Gastroesophageal sphincter (tissue), 3 donors: ENCODE results near the gene SPACA5.
"Not testable (repeated sequence)": the region's sequence is repeated elsewhere in the genome, so short reads cannot be mapped to it uniquely, and the experiment has no call there.

Experiments used
- EP300 ChIP-seq: sonication (generic); formaldehyde crosslinking; IDR thresholded peaks from one replicate; pipeline ENCODE4 v1.6.1; 2017; ENCODE audit warnings: antibody characterized with exemption, mild to moderate bottlenecking
- POLR2AphosphoS5 ChIP-seq: sonication (generic); formaldehyde crosslinking; IDR thresholded peaks from one replicate; pipeline ENCODE4 v1.6.1; 2017; ENCODE audit warnings: antibody characterized with exemption
- TF ChIP-seq, protein P1 (sequence below), 4 experiments: fragments of 200-600 bp in 2 of 4; fragments of 450-650 bp in 2 of 4; sonication (generic) in 1 of 4; IDR thresholded peaks; one replicate each; pipeline ENCODE4 v1.5.1; 2017 to 2019; ENCODE audit warnings: antibody characterized with exemption in 4 of 4, mild to moderate bottlenecking in 2 of 4, moderate library complexity in 2 of 4

DNA sequence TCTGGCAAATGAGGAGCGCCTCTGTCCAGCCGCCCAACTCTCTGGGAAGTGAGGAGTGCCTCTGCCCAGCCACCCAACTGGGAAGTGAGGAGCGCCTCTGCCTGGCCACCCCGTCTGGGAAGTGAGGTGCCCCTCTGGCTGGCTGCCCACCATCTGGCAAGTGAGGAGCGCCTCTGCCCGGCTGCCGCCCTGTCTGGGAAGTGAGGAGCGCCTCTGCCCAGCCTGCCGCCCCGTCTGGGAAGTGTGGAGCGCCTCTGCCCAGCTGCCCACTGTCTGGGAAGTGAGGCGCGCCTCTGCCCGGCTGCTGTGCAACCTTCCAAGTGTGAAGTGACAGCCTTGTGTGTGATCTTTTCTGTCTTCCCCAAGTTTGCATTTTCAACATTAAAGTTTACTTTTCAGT lies 41.3 kb upstream of the SPACA5 start:
- TF ChIP-seq EP300, POLR2AphosphoS5: not testable (repeated sequence)
- TF ChIP-seq, protein P1, sequence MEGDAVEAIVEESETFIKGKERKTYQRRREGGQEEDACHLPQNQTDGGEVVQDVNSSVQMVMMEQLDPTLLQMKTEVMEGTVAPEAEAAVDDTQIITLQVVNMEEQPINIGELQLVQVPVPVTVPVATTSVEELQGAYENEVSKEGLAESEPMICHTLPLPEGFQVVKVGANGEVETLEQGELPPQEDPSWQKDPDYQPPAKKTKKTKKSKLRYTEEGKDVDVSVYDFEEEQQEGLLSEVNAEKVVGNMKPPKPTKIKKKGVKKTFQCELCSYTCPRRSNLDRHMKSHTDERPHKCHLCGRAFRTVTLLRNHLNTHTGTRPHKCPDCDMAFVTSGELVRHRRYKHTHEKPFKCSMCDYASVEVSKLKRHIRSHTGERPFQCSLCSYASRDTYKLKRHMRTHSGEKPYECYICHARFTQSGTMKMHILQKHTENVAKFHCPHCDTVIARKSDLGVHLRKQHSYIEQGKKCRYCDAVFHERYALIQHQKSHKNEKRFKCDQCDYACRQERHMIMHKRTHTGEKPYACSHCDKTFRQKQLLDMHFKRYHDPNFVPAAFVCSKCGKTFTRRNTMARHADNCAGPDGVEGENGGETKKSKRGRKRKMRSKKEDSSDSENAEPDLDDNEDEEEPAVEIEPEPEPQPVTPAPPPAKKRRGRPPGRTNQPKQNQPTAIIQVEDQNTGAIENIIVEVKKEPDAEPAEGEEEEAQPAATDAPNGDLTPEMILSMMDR (IDR thresholded peaks at IDR 0.05) = not testable (repeated sequence)
